Activated CD4-positive, alpha-beta T cell treated with anti-CD3 and anti-CD28 coated beads, Interleukin-10, Interleukin-2, amounts not matched to agents 100 ng/mL and 50 ng/mL, durations not matched to agents 16 hours and 8 hours (primary cell): ENCODE measurements around the gene GPC3.
"Not testable (repeated sequence)": the region's sequence is repeated elsewhere in the genome, so short reads cannot be mapped to it uniquely, and the experiment has no call there.

Experiments
- DNase-seq: peaks from one replicate; pipeline ENCODE4 v3.0.0-alpha.2; 2020

Gene GPC3

DNA sequence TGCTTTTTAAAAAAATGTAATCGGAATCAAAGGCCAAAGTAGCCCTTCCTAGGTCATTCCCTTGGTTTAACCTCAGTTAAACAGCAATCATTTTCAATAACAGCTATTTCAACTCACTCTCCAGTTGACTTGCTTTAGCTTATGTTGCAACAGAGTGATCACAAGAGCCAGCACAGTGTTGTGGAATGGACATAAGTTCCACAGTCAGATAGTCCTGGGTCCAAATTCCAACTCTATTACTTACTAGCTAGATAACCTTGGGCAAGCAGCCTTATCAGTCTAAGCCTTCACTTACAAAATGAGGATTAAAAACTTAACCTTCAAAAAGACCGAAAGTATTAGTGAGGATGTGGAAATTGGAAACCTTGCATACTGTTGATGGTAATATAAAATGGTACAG, 9.2 kb upstream of the GPC3 start:
- DNase-seq = no peak

GRCh38 chrX:133992882-133993281, 7.5 kb upstream of the GPC3 start:
- DNase-seq = no peak

DNA sequence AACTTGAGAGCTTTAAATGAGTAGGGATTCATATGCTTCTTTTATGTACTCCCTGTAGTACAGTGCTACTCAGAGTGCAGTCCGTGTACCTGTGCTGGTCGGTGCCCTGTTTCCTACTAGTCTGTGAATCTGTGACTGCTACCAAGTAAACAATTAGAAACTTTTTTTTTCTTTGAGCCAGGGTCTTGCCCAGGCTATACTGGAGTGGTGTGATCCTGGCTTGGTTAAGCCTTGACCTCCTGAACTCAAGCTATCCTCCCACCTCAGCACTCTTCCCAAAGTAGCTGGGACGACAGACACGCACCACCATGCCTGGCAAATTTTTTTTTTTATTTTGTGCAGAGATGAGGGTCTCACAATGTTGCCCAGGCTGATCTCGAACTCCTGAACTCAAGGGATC, 6.4 kb upstream of the GPC3 start:
- no peak for DNase-seq

- DNase-seq = not testable (repeated sequence)
Measured at GRCh38 chrX:133991057-133991456, 5.7 kb upstream of the GPC3 start.

GRCh38 chrX:133989993-133990392, 4.6 kb upstream of the GPC3 start:
- DNase-seq = no peak

GRCh38 chrX:133989490-133989889, 4.1 kb upstream of the GPC3 start:
- DNase-seq = no peak

GRCh38 chrX:133988010-133988409, 2.6 kb upstream of the GPC3 start:
- no peak for DNase-seq

DNA sequence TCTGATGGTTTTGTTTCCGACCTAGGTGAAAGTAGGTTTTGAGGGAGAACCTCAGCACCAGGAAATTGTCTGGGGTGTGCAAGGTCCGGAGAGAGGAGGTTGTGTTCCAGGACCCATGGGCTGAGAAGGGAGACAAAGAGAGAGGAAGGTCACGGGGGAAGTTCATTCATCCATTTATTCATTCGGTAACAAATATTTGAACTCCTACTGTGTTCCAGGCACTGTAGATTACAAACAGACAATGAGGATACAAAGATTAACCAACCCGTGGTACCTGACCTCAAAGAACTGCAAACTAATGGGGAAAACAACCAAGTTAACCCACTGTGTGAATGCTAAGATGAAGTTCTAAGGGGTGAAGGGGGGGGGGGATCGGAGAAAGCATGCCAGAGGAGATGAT, 1.8 kb upstream of the GPC3 start:
- DNase-seq = no peak

DNA sequence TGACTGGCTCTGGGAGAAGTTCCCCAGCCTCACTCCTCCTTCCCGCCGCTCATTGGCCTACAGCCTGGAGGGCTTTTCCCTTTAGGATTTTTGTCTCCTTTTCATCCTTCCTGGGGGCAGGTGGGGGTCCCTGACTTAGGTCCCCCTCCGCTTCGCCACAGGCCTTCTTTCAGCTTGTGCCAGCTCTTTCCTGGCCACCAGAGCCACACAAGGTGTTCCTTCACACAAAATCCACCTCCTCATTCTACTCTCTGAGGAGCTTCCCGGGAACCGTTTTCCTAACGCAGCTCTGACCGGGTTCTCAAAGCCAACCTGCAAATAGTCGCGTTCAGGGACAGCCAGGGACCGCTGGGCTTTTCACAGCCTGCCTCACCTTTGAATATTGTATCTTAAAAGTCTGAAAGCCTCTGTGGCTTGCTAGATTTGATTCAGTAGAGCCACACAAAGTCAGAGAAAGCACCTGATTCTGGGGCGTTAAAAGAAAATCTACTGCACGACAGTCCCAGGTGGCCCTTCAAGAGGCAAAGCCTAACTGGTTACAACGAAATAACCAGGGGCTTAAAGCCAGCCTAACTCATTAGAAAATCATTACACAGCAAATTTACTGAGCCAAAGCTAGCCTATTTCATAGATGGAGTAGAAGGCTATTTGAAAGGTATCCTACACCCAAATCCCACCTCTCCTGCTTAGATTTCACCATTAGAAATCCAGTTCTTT, 731 bp upstream of the GPC3 start:
- DNase-seq = no peak

DNA sequence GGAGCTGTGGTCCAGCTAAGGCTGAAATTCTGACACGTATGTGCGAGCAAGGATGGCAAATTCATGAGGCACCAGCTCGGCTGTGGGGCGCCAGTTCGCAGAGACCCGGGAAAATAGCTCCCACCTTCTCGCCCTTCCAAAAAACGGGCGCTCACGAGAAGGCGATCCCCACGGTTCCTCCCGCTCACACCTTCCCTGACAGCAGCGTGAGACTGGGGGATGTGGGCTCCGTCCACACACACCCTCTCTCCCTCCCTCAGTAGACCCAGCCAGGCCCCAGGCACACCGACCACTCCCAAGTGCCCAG, 584 bp downstream of the GPC3 start:
- no peak for DNase-seq

DNA sequence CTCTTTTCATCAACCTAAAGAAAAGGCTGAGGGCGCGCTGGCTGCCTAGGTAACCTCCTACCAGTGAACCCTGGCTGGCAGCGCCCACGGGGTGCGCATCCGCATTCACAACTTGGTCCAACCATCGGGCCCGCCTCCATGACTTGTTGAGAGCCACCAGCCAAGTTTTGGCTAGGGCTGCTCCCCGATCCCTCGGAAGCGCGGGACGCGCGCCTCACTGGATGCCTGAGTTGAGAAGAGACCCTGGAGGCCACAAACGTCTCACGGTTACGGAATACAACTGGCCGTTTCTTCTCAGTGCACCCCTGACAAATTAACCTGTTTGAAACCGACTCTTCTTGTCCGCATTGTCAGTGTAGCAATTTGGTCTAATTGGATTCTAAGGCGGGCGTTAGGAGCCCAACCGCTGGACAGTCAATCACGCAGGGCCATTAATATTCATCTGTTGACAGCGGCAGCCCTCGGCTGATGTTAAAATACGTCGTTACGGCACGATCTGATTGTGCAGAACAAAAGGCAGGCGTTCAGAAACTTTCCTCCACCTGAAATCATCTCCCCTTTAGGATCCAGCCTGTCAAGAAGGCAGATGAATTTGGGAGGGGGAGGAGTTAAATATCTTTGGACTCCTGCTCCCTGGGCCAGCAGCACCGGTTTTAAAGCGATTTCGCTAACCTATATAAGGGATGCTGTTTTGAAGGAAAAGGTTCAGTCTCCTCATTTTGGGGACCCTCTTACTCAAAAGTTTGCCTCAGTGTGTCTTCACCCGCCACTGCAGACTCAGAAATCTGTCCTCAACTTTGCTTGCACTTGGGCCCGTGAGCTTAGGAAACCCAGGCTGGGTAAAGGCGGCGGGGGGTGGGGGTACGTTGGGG, 1.2 kb downstream of the GPC3 start:
- DNase-seq = no peak

GRCh38 chrX:133983256-133983973, 2.0 kb downstream of the GPC3 start:
- no peak for DNase-seq

DNA sequence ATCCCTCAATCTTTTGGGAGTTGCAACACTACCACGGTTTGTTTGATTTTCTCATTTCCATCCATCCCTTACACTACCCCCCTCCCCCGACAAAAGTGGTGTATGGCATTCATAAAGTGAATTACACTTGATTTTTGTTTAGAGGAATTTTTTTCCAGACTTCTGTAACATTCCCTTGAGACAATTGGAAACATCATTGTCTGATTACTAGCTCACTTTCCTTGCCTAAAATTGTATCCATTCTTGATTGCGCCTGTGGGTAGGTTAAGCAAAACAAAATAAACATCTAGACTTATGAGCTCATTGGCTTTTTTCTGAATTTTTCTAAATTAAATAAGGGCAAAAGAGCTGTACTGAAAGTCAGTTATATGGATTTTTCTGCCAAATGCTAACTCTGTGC, 3.5 kb downstream of the GPC3 start:
- no peak for DNase-seq

GRCh38 chrX:133980832-133981588, 4.4 kb downstream of the GPC3 start:
- DNase-seq = no peak

- no peak for DNase-seq
Measured at GRCh38 chrX:133980406-133980805, 5.0 kb downstream of the GPC3 start.

- no peak for DNase-seq
Measured at GRCh38 chrX:133979641-133980230, 5.7 kb downstream of the GPC3 start.

- DNase-seq = no peak
Measured at GRCh38 chrX:133973704-133974103, 11.7 kb downstream of the GPC3 start.

GRCh38 chrX:133972916-133973315, 12.5 kb downstream of the GPC3 start:
- no peak for DNase-seq

DNA sequence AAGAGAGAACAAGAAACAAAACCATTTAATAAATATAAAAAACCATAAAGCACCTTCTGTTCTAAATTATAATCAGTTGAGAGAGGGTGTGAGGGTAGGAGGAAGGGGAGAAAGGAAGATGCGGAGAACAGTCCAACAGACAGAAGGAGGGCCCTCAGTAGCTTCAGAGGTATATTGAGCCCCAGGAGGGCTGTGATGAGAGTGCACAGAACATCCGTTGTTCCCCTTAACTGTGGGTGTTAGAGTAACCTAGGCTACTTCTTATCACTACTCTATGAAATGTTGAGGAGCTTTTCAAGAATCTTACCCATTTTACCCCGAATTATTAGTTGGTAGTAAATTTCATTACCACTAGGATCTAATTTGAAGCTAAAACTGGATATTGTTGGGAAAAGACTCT, 13.8 kb downstream of the GPC3 start:
- no peak for DNase-seq

GRCh38 chrX:133970076-133970475, 15.3 kb downstream of the GPC3 start:
- DNase-seq = no peak

DNA sequence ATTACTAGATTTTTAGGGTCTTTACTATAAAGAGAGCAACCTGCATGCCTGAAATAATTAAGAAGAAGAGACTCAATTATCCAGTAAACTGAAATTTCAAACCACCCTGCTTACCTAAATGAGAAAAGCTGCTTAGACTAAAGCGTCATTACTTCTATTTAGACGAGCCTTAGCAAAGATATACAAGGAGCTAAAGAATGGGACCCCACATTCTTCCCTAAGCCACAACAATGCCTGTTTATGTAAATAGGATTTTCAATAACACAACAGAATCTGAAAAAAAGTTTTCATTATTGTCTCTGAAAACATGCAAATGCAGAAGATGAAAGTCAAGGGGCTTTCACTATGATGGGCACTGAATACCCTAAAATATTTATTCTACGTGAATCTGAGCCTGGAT, 16.2 kb downstream of the GPC3 start:
- no peak for DNase-seq

GRCh38 chrX:133968109-133968508, 17.3 kb downstream of the GPC3 start:
- DNase-seq = no peak

DNA sequence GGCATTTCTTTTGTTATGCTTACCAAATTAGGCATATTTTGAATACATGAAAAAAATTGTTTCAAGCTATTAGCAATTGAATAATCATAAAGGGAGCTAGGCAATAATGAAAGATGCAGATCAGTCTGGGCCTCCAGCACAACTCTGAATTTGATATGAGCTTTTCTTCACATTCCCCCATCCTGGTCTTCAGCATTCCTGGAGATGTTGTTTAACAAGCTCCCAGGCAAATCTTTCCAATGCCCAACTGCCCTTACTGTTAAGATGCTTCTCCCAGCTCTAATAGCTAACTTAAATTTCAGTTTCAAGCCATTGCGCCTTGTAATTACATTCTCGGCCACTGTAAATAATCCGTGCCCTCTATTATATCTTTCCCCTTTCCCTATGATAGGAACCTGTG, 19.2 kb downstream of the GPC3 start:
- DNase-seq = no peak
